SK-N-SH treated with all-trans-retinoic acid at 6 μM for 48 hours (cell line): ENCODE results near the gene ST6GALNAC4.

Experiments used
- CREB5 ChIP-seq: fragments of 250-450 bp; sonication (Bioruptor Pico); IDR thresholded peaks from 2 replicates; pipeline ENCODE4 v1.5.1; 2020; ENCODE audit warnings: low read depth, mild to moderate bottlenecking, moderate library complexity
- ISL1 ChIP-seq: fragments of 250-450 bp; sonication (Bioruptor Pico); IDR thresholded peaks from 2 replicates; pipeline ENCODE4 v2.1.2; 2022; ENCODE audit warnings: mild to moderate bottlenecking, moderate library complexity
- OSR1 ChIP-seq: fragments of 250-450 bp; sonication (Bioruptor Pico); IDR thresholded peaks from 2 replicates; pipeline ENCODE4 v1.8.0; 2022; ENCODE audit warnings: moderate library complexity, mild to moderate bottlenecking, inconsistent platforms
- ZNF70 ChIP-seq: fragments of 450-650 bp; formaldehyde crosslinking; IDR thresholded peaks from 2 replicates; pipeline ENCODE4 v1.5.0; 2020; ENCODE audit warnings: mild to moderate bottlenecking, moderate library complexity
- ZNF8 ChIP-seq: fragments of 450-650 bp; formaldehyde crosslinking; IDR thresholded peaks from 2 replicates; pipeline ENCODE4 v1.5.0; 2020; ENCODE audit warnings: mild to moderate bottlenecking, moderate library complexity

- no peak for TF ChIP-seq OSR1
- no peak for TF ChIP-seq ZNF70
- TF ChIP-seq ZNF8 (CRISPR knock-in tag), result no peak
- TF ChIP-seq CREB5 (CRISPR knock-in tag), result no peak
- TF ChIP-seq ISL1 (CRISPR knock-in tag), result no peak
Observed at GRCh38 chr9:127878652-127879390, 38.0 kb downstream of the ST6GALNAC4 start.
